ENCODE results near the gene EAF2.

- TF ChIP-seq CTCF (IDR thresholded peaks at IDR 0.05) (no peak), POLR2A (IDR thresholded peaks at IDR 0.05) (no peak)
Measured at GRCh38 chr3:121878411-121878810, 43.4 kb downstream of the EAF2 start.

All from Peyer's patch (tissue), 4 donors.